Neural cell (in vitro differentiated cells): ENCODE results near the gene PARP1.

ENCODE experiments used
- CTCF ChIP-seq: fragments of 450-650 bp; IDR thresholded peaks from 2 replicates; pipeline ENCODE4 v1.5.1; 2014; ENCODE audit warnings: antibody characterized with exemption, mild to moderate bottlenecking, moderate library complexity; ENCODE audit not compliant: poor library complexity, severe bottlenecking
- EP300 ChIP-seq: fragments of 450-650 bp; conservative IDR thresholded peaks from 2 replicates; pipeline ENCODE4 v1.6.1; 2014; ENCODE audit warnings: antibody characterized with exemption, mild to moderate bottlenecking, moderate library complexity; ENCODE audit not compliant: poor library complexity, severe bottlenecking
- EZH2 ChIP-seq: fragments of 200-600, 300-800 bp; shearing (Covaris generic), sonication (generic); IDR thresholded peaks from 2 replicates; pipeline ENCODE4 v1.6.1; 2014; ENCODE audit warnings: antibody characterized with exemption, low read length, borderline replicate concordance, mild to moderate bottlenecking; ENCODE audit not compliant: insufficient read depth, poor library complexity, severe bottlenecking
- MXI1 ChIP-seq: fragments of 450-650 bp; conservative IDR thresholded peaks from 2 replicates; pipeline ENCODE4 v1.6.1; 2014; ENCODE audit warnings: antibody characterized with exemption, mild to moderate bottlenecking; ENCODE audit not compliant: poor library complexity, severe bottlenecking
- POLR2AphosphoS5 ChIP-seq: IDR thresholded peaks from 2 replicates; pipeline ENCODE4 v1.6.1; 2012
- REST ChIP-seq: IDR thresholded peaks from 2 replicates; pipeline ENCODE4 v1.6.1; 2012; ENCODE audit warnings: borderline replicate concordance
- SMC3 ChIP-seq: fragments of 450-650 bp; conservative IDR thresholded peaks from 2 replicates; pipeline ENCODE4 v1.6.1; 2014; ENCODE audit warnings: antibody characterized with exemption, mild to moderate bottlenecking, moderate library complexity; ENCODE audit not compliant: poor library complexity
- TAF1 ChIP-seq: IDR thresholded peaks from 2 replicates; pipeline ENCODE4 v1.6.1; 2012; ENCODE audit warnings: low read depth

- TF ChIP-seq CTCF: no peak
- TF ChIP-seq MXI1: no peak
- no peak for TF ChIP-seq EZH2
- TF ChIP-seq POLR2AphosphoS5: no peak
- no peak for TF ChIP-seq SMC3
- no peak for TF ChIP-seq REST
- TF ChIP-seq TAF1: no peak
- TF ChIP-seq EP300: no peak
Observed at GRCh38 chr1:226447932-226448665, 40.2 kb upstream of the PARP1 start.
